ENCODE measurements around the gene HOXA13. TPM values are rescaled to one million over a fixed set of nuclear protein-coding genes. Genes with fewer than 3 reads are reported as not detected.

Gene HOXA13
- total RNA-seq (2014; rRNA removed; shearing (Covaris generic)), result 1.4 and 3.4 TPM in 2 replicates

GRCh38 chr7:27199849-27200760, at the start of gene HOXA13:
HOXA13 (minus strand) TSS chr7:27200091; CDS start chr7:27200077, 14 bp downstream.
- peak; percentile 75 for DNase-seq (ENCODE audit: low read depth)

GRCh38 chr7:27248911-27249723, 49.2 kb upstream of the HOXA13 start:
- peak; percentile 81 for DNase-seq (ENCODE audit: low read depth)

GRCh38 chr7:27248427-27248806, 48.5 kb upstream of the HOXA13 start:
- DNase-seq (ENCODE audit: low read depth), result no peak

- DNase-seq (ENCODE audit: low read depth), result no peak
These were observed 47.8 kb upstream of the HOXA13 start for GRCh38 chr7:27247452-27248426.

GRCh38 chr7:27247000-27247399, 47.1 kb upstream of the HOXA13 start:
- no peak for DNase-seq (ENCODE audit: low read depth)

- DNase-seq (ENCODE audit: low read depth), result no peak
These were observed 46.2 kb upstream of the HOXA13 start for GRCh38 chr7:27245798-27246691.

- DNase-seq (ENCODE audit: low read depth), result no peak
These were observed 45.4 kb upstream of the HOXA13 start for GRCh38 chr7:27245124-27245797.

GRCh38 chr7:27244488-27245123, 44.7 kb upstream of the HOXA13 start:
- no peak for DNase-seq (ENCODE audit: low read depth)

GRCh38 chr7:27243340-27244163, 43.7 kb upstream of the HOXA13 start:
- no peak for DNase-seq (ENCODE audit: low read depth)

GRCh38 chr7:27242555-27243339, 42.9 kb upstream of the HOXA13 start, which contains the start of gene EVX1:
EVX1 (plus strand) TSS chr7:27242802; CDS start chr7:27243031, 229 bp downstream.
- DNase-seq (ENCODE audit: low read depth), result peak; percentile 45

- DNase-seq (ENCODE audit: low read depth), result no peak
These were observed 42.3 kb upstream of the HOXA13 start for GRCh38 chr7:27242154-27242553.

GRCh38 chr7:27241189-27242056, 41.5 kb upstream of the HOXA13 start:
- DNase-seq (ENCODE audit: low read depth), result no peak

GRCh38 chr7:27240015-27240731, 40.3 kb upstream of the HOXA13 start:
- no peak for DNase-seq (ENCODE audit: low read depth)

- DNase-seq (ENCODE audit: low read depth), result no peak
These were observed 39.6 kb upstream of the HOXA13 start for GRCh38 chr7:27239387-27240014.

GRCh38 chr7:27238979-27239386, 39.1 kb upstream of the HOXA13 start:
- no peak for DNase-seq (ENCODE audit: low read depth)

All from M059J (cell line).